GM21423 (cell line): ENCODE results near the gene TM7SF2.

ENCODE experiments used
- ATAC-seq: cut with Tn5 transposase; IDR thresholded peaks from one replicate; pipeline ENCODE4 v1.9.1; 2021; ENCODE audit warnings: mild to moderate bottlenecking, moderate library complexity; ENCODE audit not compliant: unreplicated experiment

The TM7SF2 gene

DNA sequence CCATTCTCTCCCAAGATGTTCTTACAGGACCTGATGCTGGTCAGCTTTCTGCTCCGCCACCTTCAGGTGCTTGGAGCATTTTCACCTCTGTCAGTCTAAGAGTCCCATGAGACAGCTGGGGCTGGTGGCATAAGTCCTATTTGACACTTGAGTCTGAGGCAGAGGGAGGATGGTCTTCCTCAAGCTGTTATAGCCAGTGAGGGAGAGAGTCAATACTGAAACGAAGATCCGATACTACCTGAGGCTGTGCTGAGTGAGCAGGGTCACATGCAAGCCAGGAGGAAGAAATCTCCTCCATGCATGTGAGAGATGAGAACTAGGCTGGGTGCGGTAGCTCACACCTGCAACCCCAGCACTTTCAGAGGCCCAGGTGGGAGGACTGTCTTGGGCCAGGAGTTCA lies 22.1 kb upstream of the TM7SF2 start:
- ATAC-seq: no peak

- ATAC-seq: no peak
These were observed 21.0 kb upstream of the TM7SF2 start for GRCh38 chr11:65090628-65091027.

DNA sequence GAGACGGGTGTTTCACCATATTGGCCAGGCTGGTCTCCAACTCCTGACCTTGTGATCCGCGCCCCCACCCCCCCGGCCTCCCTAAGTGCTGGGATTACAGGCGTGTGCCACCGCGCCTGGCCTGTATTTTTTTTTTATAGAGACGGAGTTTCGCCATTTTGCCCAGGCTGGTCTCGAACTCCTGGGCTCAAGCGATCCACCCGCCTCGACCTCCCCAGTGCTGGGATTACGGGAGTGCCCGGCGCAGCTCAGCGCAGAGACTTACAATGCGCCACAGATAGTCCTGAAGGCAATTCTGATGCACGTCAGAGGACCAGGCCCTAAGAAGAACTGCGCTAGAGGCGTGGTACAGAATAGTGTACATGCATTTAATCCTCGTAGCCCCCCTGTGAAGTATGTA lies 16.2 kb upstream of the TM7SF2 start:
- no peak for ATAC-seq

GRCh38 chr11:65095974-65096806 lies 15.5 kb upstream of the TM7SF2 start, which contains the start of gene VPS51:
TSS of gene VPS51 (plus strand) at chr11:65096214. CDS start at chr11:65096251, 37 bp downstream.
- peak; percentile 78 for ATAC-seq

DNA sequence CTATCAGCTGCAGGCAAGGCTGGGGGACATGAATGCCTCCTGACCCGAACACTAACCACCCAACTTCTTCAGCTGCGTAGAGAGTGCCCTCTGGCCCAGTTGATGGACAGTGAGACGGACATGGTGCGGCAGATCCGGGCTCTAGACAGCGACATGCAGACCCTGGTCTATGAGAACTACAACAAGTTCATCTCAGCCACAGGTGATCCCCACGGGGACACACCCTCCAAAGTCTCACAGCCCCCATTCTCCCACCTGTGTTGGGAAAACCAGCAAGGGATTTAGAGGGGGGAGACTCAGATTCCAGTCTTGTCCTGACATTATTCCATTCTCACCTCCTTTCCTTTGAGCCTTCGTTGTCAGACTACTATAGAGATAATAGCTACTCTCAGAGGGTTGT lies 14.7 kb upstream of the TM7SF2 start:
- ATAC-seq: no peak

DNA sequence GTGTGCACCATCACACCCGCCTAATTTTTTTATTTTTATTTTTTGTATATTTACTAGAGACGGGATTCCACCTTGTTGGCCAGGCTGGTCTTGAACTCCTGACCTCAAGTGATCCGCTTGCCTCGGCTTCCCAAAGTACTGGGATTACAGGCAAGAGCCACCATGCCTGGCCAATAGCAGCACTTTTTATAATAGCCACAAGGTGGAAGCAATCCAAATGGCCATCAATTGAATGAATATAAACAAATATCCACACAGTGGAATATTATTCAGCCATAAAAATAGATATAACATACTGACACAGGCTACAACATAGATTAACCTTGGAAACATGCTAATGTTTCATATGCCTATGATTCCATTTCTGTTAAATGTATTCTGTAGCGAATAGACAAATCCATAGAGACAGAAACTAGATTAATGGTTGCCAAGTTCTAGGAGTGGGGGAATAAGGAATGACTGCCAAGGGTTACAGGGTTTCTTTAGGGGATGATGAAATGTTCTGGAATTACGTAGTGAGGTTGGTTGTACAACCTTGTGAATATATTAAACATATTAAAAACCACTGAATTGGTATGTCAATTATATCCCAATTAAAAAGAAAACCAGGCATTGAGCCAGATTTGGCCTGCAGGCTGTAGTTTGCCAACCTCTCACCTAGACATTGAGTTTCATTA lies 10.9 kb upstream of the TM7SF2 start:
- ATAC-seq: no peak

DNA sequence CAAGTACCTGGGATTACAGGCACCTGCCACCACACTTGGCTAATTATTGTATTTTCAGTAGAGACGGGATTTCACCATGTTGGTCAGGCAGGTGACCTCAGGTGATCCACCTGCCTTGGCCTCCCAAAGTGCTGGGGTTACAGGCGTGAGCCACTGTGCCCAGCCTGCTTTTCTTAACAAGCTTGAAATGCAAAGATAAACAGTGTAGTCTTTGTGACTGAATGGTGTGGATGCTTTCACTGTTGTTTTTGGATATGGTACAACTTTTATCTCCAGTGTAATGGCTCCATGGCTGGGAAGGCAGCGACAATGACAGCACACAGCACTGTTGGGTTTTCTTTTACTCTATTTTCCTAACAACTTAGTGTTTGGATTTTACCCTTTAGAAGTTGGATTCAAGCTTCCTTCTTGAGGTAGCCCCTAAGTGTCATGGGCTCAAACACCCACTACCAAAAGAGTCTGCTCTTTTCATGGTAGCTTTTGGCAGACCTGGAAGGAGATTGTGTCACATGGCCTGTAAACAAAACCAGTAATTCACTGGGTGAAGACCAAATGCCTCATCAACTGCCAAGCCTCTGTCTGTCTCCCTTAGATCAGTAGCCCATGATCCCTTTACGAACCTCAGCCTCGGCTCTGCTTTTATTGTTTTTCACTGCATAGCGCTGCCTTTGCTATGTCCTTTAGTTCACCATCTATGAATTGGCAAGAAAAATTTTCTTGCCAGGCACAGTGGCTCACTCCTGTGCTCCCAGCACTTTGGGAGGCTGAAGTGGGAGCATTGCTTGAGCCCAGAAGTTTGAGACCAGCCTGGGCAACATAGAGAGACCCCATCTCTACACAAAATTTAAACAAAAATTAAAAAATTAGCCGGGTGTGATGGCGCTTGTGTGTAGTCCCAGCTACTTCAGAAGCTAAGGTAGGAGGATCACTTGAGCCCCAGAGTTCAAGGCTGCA lies 9.3 kb upstream of the TM7SF2 start:
- no peak for ATAC-seq

- no peak for ATAC-seq
These were observed 8.2 kb upstream of the TM7SF2 start for GRCh38 chr11:65103476-65103875.

- no peak for ATAC-seq
These were observed 7.0 kb upstream of the TM7SF2 start for GRCh38 chr11:65104628-65105027.

DNA sequence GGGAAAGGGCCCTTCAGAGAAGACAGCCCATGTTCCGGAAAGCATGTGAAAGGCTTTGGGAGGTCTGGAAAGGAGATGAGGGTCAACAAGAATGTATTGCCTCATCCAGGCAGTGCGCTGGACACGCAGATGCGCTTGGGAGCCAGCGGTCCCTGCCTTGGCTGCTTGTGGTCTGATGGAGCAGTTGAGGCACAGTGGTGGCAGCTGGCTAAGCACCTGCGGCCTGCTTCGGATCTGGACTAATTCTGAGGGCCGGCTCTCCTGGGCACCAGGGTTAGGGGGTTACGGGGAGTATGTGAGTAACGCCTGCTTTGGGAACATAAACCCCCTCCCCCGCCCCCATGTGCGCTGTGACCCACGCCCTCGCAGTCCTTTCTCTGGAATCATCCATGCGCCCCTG lies 4.6 kb upstream of the TM7SF2 start:
- no peak for ATAC-seq

- no peak for ATAC-seq
These were observed 3.8 kb upstream of the TM7SF2 start for GRCh38 chr11:65107751-65108468.

DNA sequence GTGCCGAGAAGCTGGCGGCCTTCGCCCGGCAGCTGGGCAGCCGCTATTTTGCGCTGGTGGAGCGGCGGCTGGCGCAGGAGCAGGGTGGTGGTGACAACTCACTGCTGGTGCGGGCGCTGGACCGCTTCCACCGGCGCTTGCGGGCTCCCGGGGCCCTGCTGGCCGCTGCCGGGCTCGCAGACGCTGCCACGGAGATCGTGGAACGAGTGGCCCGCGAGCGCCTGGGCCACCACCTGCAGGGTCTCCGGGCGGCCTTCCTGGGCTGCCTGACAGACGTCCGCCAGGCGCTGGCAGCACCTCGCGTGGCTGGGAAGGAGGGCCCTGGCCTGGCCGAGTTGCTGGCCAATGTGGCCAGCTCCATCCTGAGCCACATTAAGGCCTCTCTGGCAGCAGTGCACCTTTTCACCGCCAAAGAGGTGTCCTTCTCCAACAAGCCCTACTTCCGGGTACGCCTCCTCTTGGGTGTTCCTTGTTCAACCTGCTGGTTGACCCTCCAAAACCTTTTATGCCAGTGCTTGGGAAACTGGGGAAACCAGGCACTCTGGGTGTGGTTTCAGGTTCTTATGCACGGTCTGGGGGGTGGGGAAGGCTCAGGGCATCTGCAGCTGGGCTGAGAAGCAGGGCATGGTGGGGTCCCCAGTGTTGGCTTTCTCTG lies 3.1 kb upstream of the TM7SF2 start:
- ATAC-seq: no peak

DNA sequence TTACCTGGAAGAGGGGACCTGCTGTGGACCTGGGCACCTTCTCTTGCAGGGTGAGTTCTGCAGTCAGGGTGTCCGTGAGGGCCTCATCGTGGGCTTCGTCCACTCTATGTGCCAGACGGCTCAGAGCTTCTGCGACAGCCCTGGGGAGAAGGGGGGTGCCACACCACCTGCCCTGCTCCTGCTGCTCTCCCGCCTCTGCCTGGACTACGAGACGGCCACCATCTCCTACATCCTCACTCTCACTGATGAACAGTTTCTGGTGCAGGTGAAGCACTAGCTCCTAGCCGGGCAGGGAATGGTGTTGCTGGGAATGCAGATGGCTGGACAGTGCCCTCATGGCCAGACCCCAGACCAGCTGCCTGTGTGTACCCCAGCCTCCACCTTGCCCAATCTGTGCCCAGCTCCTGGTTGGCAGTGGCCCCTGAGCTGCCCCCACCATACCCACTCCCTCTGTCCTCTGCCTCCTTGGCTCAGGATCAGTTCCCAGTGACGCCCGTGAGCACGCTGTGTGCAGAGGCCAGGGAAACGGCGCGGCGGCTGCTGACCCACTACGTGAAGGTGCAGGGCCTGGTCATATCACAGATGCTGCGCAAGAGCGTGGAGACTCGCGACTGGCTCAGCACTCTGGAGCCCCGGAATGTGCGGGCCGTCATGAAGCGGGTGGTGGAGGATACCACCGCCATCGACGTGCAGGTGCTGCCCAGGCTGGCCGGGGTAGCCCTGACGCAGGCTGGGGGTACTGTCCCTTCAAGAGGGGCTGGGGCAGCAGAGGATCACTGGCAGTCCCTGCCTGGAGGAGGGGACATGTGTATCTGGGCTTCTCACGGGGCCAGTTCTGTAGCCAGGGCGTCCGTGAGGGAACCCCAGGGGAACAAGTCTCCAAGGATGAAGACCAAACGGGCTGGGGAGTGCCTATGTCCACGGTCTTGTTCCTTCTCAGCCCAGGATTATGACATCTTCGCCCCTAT lies 2.2 kb upstream of the TM7SF2 start:
- no peak for ATAC-seq

DNA sequence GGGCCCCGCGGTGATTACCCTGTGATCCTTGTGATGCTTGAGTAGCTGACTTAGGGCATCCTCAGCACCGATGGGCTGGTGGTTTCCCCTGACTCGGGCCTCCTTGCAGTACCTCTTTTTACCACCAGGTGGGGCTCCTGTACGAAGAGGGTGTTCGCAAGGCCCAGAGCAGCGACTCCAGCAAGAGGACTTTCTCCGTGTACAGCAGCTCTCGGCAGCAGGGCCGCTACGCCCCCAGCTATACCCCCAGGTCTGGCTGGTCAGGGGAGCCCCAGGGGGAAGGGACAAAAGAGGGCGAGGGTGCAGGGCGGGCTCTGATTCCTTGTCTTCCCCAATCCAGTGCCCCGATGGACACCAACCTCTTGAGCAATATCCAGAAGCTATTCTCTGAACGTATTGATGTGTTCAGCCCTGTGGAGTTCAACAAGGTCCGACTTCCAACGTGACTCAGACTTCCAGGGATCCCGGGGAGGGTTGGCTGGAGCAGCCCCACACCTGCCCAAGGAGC lies 1.3 kb upstream of the TM7SF2 start:
- ATAC-seq: no peak

- ATAC-seq: no peak
These were observed 421 bp upstream of the TM7SF2 start for GRCh38 chr11:65111159-65111743.

- ATAC-seq: peak; percentile 32
These were observed 1.1 kb downstream of the TM7SF2 start for GRCh38 chr11:65112546-65113360.

DNA sequence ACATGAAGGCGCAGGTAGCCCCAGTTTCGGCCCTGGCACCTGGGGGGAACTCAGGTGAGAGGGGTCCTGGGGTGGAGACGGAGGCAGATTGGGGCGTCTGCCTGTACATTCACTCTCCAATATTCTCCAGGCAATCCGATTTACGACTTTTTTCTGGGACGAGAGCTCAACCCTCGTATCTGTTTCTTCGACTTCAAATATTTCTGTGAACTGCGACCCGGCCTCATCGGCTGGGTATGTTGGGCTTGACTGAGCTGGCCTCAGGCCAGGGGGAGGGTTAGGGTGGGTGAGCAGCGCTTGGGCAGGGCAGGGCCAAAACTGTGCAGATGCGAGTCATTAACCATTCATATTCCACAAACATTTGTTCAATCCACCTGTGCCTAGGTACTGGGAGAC lies 1.7 kb downstream of the TM7SF2 start:
- ATAC-seq: no peak
